Measurements from ENCODE around the gene KLK8.
A peak's percentile ranks its signal among the peaks of the same experiment; 100 is the strongest.

KLK8 gene, protein sequence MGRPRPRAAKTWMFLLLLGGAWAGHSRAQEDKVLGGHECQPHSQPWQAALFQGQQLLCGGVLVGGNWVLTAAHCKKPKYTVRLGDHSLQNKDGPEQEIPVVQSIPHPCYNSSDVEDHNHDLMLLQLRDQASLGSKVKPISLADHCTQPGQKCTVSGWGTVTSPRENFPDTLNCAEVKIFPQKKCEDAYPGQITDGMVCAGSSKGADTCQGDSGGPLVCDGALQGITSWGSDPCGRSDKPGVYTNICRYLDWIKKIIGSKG

GRCh38 chr19:51001515-51001914, at the start of gene KLK8:
Gene KLK8, minus strand, starts transcription at chr19:51001604. Its CDS starts 437 bp downstream, at chr19:51001167.
- no peak for DNase-seq

GRCh38 chr19:51047031-51047335, 45.6 kb upstream of the KLK8 start:
- no peak for DNase-seq

- no peak for DNase-seq
Measured at GRCh38 chr19:51044327-51044726, 42.9 kb upstream of the KLK8 start.

DNA sequence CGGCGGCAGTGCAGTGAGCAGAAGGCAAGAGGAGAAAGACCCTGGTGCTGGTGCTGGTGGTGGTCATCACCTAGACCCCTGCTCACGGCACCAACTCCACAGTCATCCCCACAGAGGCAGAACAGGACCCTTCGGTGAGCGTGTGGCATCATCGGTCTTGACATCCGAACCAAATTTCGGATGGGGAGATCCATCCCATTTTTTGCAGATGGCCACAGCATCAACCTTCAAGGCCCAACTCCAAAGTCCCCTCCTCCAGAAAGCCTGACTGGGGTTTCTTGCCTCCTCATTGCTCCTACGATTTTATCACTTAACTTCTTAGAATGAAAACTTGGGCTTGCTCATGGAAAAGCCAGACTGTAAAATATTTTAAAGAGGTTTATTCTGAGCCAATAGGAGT, 42.1 kb upstream of the KLK8 start:
- DNase-seq = no peak

DNA sequence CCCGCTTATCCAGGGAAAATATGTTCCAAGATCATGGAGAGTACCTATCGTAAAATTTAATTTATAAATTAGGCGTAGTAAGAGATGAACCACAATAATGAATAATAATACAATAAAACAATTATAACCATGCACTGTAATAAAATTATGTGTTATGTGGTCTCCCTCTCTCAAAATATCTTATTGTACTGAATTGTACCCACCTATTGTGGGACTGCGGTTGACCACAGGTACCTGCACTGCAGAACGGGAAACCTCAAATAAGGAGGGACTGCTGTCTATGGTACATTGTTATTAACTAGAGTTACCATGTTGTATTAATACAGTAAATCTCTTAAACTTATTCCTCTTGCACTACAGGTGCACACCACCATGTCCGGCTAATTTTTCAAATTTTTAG, 38.7 kb upstream of the KLK8 start:
- DNase-seq = no peak

DNA sequence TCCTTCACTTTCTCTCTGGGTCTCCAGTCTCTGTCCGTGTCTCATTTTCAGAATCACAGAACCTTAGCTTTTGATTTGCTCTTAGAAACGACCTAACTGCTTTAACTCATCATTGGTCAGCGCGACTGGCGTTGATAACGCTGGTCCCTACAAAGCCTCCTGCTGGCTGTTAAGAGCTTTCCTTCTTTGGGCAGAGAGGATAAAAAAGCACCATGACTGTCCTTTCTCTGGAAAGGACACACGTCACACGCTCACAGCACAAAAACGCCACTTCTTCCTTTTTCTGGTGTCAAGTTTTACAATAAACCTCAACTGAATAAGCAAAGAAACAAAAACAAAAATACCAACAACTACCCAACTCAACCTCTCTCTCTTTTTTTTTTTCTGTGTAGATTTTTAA, 35.1 kb upstream of the KLK8 start:
- no peak for DNase-seq

GRCh38 chr19:51034704-51035103, 33.3 kb upstream of the KLK8 start, which contains the start of gene KLK12:
Gene KLK12, minus strand, starts transcription at chr19:51035002. Its CDS starts 381 bp downstream, at chr19:51034621.
- no peak for DNase-seq

DNA sequence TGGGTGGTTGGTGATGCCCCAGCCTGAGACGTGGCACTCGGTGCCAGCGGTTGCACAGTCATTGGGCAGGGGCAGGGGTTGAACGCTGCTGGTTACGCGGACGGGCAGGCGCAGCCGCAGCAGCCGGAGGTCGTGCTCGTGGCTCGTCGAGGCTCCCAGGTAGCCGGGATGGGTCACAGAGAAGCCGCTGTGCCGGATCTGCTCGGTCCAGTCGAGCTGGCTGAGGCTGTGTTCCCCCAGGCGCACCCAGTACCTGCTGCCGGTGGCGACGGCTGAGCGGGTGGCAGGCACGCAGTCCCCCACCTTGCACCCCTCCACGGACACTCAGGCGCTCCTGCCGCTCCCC, 30.4 kb upstream of the KLK8 start:
- no peak for DNase-seq

DNA sequence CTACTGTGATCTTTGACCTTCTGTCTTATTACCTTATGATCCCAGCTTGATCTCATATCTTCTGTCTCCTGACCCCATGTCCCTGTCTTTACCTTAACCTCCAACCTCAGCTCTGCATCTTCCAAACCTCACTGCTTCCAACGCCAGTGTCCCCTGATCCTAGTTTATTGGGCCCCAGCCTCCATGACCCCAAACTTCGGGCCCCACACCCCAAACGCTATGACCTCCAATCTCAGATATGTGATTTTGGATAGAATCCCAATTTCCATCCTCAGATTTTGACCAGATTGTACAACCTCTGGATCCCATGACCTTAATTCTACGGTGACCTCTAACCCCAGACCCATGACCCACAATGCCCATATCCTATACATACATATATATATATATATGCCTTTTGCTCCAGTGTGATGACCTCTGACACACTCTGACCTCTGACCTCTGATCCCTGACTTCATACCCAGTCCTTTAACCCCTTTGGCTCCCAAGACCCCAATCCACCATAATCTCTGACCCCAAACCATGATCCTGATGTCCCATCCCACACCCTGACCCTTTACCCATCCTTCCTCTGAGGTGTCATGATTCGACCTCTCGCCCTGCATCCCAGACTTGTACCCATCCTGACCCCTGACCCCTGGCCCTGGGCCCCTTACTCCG, 29.9 kb upstream of the KLK8 start:
- DNase-seq = no peak

DNA sequence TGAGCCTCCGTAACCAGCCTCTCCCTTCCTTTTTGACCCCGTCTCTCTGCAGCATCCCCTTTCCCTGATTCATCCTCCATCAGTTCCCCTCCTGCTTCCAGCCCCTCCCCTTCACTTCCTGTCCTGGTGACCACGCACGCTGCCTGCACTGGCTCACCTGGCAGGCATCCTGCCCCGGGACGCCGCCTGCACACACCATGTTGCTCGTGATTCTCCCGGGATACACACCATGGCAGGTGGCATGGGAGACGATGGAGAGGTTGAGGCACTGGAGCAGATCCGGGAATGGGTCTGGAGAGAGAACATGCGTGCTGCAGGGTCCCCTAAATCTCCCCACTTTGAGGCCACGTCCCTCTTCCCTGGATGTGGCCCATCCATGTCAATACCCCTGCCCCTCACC, 29.2 kb upstream of the KLK8 start:
- DNase-seq = no peak

GRCh38 chr19:51029718-51030117, 28.3 kb upstream of the KLK8 start:
- no peak for DNase-seq

- no peak for DNase-seq
Measured at GRCh38 chr19:51027873-51028272, 26.5 kb upstream of the KLK8 start.

DNA sequence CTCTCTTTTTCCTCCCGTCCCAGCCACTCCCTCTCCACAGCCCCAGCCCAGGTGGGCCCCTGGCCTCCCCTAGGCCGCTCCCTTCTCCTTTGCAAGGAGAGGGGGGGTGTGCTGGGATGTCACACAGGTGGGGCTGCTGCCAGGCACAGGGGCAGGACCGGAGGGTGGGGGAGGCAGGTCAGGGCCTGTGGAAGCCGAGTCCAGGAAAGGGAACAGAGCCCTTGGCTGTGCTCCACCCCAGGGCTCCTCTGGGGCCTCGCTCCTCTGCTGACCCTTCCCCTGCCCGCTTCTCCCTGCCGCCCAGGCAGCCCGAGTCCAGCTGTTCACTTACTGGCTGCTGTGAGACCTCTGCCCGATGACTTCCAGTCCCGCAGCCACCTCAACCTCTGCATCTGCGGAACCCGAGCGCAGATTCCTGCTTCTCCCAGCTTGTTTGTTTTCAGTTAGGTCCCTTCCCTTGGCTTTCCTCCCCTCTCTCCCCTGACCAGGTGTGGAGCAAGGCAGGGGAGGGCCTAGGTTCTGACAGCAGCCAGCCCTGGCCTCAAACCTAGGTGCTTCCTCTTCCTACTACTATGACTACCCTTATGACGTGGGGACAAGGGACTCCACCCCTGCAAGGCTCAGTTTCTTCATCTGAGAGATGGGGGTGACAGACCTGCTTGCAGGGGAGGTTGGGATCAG, 25.9 kb upstream of the KLK8 start:
- DNase-seq = no peak

GRCh38 chr19:51026554-51026831, 25.1 kb upstream of the KLK8 start, which contains the start of gene KLK11:
Gene KLK11, minus strand, starts transcription at chr19:51026616. Its CDS starts 985 bp downstream, at chr19:51025631.
- no peak for DNase-seq

DNA sequence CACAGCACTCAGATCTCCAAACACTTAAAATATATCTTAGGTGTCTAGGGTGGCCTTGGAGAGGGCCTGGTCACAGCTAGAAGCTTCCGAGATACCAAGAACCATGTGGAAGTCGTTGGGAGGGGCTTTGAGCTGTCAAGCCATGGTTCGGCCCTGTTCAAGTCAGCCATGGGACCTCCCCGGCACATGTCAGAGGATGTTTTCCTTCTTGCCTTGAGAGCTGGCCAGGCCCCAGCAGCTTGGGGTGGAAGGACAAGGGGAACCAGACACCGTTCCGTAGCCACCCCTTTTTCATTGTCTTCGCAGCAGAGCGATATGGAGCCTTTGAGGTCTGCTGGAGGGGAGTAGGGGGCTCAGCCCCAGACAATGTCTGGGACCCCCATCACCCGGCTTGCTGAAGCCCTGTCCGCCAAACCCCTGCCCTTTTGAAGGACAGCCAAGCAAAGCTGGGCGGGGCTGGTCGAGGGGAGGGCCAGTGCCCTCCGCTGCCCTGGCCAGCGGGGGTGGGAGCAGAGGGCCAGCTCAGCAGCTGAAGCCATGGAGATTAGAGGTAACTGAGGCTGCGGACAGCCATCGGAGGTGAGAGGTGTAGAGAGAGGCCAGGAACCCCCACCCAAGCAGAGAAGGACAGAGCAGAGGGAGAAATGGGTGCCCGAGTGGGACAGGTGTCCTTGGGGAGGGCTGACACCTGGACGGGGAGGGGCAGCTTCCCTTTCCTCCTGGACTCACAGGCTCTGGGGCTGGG, 24.6 kb upstream of the KLK8 start:
- DNase-seq = no peak

- DNase-seq = no peak
Measured at GRCh38 chr19:51025401-51025800, 24.0 kb upstream of the KLK8 start.

DNA sequence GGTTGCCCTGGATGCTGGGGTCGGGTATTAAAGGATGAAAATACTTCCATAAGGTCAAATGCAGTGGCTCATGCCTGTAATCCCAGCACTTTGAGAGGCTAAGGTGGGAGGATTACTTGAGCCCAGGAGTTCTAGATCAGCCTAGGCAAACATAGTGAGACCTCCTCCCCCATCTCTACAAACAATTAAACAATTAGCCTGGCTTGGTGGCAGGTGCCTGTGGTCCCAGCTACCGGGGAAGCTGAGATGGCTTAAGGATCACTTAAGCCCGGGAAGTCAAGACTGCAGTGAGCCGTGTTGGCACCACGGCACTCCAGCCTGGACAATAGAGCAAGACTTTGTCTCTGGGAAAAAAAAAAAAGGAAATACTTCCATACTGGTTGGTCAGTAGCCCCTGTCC, 23.5 kb upstream of the KLK8 start:
- no peak for DNase-seq

GRCh38 chr19:51023946-51024345, 22.5 kb upstream of the KLK8 start:
- DNase-seq = no peak

GRCh38 chr19:51022526-51022925, 21.1 kb upstream of the KLK8 start:
- DNase-seq = no peak

DNA sequence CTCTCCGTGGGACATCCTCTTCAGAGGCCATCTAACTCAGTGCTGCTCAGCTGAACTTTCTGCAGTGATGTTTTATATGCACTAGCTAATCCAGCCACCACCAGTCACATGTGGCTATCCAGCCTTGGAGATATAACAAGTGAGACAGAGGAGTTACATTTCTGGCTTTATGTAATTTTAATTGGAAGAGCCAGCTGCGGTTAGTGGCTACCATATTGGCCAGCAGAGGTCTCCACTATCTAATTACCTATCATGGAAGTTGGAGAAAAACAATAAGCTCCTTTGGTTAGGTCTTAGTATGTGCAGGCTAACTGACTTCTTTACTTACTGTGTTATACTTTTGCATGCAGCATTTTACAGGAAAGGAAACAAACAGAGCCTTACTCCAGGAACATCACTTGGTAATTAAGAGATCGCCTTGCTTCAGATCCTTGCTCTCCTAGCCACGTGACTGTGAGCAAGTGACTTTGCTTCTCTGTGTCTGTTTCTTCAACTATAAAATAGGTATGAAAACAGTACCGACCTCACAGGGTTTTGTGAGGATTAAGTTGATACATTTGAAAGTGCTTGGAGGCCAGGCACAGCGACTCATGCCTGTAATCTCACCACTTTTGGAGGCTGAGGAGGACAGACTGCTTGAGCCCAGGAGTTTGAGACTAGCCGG, 19.7 kb upstream of the KLK8 start:
- peak; percentile 26 for DNase-seq

DNA sequence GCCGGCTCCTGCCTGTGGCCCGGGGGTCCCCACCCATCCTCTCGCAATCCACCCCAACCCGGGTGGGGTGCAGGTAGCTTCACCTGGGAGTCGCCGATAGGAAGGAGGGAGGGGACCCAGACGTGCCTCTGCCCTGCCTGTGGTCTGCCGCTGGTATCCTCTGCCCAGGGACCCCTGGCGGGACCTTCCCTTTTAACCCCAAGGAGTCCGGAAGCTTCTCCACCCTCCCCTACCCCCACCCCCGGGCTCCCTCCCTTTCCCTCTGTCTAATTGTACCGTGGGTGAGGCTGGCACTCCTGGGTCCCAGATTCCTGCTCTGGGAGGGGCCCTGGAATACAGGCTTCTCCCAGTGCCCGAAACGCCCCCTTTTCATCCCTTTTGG, 18.1 kb upstream of the KLK8 start, which contains the start of gene KLK10:
TSS of gene KLK10 (minus strand) at position 166 of the 382 bp plus-strand sequence. CDS start 579 bp downstream, outside the sequence.
- no peak for DNase-seq

DNA sequence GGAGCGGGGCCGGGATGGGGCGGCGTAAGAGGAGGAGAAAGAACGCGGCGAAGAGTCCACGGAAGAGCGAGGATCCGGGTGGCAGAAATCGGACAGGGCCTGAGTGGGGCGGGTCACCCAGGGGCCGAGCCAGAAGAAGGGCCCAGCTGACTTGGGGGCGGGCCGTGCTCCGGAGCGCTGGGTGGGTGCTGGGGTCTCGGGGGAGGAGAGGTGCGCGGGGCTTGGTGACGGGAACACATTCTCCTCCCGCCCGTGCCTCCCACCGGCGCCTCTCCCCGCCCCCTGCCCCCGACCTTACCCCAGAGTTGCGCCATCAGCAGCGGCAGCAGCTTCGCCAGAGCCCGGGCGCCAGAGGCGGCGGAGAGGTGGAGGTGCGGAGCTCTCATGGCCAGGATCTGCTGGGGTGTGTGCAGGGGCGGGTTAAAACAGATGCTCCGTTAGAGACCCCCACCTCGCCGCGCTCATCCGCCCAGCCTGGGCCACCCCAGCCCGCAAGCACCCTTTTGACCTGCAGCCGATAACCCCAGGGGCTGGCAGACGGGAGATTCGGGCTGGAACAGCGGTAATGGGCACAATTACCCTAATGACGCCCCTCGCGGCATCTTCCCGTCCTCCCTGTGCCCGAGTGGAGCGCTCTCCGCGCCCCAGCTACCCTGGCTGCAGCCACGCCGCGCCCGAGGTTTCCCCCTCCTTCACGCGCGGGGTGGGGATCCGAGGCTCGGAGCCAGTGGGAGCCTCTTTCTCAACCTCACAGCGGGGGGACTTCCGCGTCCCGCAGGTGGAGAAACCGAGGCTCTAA, 17.5 kb upstream of the KLK8 start:
- no peak for DNase-seq
